CD4-positive, alpha-beta T cell treated with Interleukin-12 subunit alpha and Interleukin-12 subunit beta, for 1 hour (primary cell): ENCODE results near the gene MED29.

Source experiments
- DNase-seq: peaks from one replicate; pipeline ENCODE4 v3.0.0-alpha.2; 2020

The MED29 gene

DNA sequence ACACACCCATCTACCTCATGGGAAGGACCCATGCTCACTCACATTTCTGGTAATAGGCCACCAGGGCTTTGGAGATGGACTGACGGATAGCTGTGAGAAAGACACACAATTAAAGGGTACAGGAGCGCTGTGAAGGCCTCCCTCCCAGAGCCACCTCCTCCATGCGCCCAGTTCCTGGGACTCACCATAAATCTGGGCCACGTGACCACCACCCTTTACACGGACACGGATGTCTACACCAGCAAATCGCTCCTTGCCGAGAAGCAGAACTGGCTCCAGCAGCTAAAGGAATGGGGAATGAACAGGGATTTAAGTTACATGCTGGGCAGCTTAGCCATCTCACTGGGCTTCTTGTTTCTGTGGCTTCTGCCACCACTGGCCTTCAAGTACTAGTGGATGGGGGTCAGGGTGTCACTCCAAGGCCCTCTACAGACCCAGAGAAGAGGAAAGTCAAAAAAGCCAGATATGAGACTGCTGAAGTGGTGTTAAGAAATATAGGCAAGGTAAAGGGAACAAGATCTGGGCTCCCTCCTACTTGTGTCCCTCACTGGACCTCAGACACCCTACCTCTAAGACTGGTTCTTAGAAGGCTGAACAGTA lies 42.4 kb downstream of the MED29 start:
- no peak for DNase-seq

DNA sequence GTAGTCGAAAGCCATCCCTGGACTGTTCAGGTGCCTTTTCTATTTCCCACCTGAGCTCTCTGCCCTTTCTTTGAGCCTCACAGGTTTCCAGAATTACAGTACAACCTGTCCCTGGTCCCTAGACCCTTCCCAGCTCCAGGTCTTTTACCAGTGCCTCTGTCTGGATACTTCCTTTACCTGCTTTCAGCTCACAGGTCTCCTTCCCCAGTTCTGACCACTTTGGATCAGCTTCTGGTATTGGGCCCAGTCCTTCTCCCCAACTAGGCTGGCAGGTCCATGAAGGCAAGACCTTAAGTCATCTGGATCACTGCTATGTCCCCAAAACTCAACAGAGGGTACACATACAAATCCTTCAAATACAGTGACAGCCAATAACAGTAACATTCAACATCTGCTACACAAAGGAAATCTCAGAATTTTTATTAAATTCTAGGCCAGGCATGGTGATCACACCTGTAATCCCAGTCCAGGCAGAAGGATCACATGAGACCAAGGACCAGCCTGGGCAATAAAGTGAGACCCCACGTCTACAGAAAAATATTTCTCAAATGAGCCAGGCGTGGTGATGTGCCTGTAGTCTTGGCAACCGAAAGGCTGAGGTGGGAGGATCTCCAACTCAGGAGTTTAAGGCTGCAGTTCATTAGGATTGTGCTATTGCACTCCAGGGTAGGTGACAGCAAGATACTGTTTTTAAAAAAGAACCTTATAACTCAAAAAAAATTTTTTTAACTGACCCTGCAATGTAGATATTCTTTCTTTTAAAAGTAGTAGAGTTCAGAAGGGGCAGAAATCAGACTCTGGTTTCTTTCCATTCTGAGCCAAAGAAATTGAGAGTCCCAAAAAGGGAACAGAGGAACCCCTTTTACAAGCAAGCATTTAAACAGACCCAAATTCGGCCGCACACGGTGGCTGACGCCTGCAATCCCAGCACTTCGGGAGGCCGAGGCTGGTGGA lies 43.2 kb downstream of the MED29 start:
- no peak for DNase-seq

DNA sequence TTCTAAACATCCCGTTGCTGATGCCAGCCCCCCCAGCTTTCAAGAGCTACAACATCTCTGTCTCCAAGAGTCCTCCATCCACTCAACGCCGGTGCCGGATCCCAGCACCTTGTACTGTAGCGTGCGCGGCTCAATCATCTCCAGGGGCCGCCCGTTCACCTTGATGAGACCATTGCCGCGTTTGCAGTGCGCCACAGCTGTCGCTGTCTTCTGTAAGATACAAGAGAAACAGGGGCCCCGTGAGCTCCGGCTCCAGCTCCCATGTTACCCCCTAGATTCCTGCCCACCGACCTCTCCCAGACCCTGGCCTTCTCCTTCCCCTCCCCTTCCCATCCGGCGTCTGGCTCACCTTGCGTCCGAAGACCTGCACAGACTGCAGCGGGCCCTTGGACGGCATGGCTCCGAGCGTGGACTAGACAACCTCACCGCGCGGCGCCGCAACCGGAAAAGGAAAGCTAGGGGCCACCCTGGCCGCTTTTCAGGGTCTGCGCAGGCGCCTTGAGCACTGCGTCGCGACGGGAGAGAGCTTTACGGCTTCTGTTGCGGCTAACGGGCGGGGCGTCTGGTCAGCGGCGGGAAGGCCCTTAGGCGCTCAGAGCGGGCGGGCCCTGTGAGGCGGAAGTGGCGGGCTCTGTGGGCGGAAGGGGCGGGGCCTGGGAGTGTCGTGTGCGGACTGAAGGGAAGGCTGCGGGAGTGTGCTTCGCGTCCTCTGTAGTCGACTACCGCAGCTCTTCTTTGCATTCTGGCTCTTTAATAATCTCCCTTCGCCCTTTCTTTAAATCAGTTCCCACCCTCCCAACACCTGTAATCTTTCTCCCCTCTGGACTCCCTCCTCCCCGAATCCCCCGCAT lies 44.5 kb downstream of the MED29 start, which contains the start of gene RPS16:
TSS of gene RPS16 (minus strand) at position 451 of the 851 bp plus-strand sequence. CDS start at position 397, 54 bp downstream.
- peak; percentile 99 for DNase-seq

DNA sequence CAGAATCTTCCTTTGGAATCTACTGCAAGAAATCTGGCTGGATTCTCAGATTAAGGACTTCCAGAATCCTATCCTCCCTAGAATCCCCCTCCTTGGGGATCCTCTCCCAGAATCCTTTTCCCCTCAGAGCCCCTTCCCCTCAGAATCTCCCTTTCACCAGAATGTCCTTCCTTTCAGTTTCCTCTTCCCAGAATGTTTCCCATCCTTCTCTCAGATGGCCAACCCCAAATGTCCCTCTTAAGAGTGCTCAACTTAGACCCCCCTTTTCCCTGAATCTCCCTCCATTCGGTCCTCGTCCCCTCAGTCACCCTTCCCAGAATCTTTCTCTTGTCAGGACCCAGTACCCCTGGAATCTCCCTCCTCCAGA lies 45.2 kb downstream of the MED29 start:
- DNase-seq = no peak

DNA sequence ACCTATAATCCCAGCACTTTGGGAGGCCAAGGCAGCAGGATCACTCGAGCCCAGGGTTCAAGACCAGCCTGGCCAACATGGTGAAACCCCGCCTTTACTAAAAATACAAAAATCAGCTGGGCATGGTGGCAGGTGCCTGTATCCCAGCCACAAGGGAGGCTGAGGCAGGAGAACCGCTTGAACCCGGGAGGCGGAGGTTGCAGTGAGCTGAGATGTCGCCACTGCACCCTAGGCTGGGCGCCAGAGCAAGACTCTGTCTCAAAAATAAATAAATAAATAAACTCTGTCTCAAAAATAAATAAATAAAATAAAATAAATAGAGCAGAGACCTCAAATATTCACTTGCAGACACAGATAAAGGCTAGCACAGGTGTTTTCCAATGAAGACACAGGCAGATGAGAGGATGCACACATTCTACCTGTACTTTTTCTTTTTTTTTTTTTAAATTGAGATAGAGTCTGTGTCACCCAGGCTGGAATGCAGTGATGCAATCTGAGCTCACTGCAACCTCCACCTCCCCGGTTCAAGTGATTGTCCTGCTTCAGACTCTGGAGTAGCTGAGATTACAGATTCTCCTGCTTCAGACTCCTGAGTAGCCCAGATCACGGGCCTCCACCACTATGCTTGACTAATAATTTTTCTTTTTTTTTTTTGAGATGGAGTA lies 47.2 kb downstream of the MED29 start:
- DNase-seq = no peak

DNA sequence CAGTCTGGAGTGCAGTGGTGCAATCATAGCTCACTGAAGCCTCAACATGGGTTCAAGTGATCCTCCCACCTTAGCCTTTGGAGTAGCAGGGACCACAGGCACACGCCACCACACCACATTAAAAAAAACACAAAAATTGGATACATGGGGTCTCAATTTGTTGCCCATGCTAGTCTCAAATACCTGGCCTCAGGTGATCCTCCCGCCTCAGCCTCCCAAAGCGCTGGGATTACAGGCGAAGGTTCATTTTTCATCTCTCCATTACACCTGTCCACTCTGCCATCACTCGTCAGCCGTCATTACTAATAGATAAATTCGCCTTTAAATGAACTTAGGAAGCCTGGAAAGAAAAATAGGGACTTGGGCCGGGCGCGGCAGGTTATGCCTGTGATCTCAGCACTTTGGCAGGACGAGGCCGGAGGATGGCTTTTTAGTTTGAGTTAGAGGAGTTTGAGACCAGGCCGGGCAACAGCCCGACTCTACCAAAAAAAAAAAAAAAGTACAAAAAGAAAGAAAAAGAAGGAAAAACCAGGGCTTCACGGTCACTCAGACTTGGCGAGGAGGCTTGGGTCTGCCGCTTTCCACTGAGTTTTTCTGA lies 53.5 kb downstream of the MED29 start:
- no peak for DNase-seq

DNA sequence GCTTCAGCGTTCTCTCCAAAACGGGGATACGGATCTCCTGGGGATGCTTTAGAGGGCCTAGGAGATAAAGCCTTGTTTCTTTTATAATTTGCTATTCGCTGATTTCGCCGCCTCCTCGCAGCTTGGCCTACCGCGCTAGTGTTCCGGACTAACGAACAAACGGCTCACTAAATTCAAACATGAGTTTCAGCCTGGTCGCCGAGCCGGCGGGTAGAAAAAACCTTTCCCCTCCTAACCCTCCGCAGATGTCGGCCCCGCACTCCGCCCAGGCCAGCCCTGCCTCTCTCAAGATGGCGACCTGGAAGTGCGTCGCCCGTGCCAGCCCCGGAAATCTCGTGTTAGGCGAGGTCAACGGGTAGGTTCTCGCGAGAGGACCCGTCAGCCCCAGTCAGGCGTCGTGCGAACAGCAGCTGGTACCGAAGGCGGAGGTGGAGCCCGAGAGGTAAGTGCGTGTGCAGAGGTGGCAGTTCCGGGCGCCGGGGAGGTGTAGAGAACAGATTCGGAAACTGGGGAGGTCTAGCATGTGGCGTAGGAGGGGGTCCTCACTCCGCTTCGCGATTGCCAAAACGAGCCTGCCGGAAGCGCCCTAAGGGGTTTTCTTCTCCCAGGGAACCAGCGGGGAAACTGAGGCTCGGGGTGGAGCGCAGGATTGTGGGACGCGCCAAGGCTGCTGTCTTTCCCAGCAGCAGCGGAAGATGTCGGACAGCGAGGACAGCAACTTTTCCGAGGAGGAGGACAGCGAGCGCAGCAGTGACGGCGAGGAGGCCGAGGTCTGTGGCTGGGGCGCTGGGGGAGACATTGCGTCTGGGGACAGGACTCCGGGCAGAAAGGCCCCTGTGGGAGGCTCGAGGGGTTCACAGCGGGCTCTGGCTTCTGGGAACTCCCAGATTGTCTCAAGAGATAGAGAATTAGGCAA lies 54.3 kb downstream of the MED29 start, which contains the start of gene SUPT5H:
TSS of gene SUPT5H (plus strand) at position 387 of the 916 bp plus-strand sequence. CDS start at position 696, 309 bp downstream.
- peak; percentile 99 for DNase-seq

DNA sequence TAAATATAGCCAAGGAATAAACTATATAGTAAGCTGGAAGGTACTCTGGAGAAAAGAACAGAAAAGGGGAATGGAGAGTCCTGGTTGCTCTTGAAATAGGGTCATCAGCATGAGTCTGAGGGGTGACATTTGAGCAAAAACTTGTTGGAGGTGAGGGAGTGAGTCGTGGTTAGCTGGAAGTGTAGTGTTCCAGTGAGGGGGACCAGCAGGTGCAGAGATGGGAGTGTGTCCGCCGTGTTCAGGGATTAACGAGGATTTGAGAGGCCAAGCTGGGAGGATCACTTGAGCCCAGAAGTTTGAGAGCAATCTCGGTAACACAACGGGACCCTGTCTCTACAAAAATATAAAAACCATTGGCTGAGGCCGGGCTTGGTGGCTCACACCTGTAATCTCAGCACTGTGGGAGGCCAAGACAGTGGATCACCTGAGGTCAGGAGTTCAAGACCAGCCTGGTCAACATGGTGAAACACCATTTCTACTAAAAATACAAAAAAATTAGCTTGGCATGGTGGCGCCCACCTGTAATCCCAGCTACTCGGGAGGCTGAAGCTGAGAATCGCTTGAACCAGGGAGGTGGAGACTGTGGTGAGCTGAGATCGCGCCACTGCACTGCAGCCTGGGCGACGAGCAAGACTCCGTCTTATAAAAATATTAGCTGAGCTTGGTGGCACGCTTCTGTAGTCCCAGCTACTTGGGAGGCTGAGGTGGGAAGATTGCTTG lies 55.3 kb downstream of the MED29 start:
- DNase-seq = no peak

DNA sequence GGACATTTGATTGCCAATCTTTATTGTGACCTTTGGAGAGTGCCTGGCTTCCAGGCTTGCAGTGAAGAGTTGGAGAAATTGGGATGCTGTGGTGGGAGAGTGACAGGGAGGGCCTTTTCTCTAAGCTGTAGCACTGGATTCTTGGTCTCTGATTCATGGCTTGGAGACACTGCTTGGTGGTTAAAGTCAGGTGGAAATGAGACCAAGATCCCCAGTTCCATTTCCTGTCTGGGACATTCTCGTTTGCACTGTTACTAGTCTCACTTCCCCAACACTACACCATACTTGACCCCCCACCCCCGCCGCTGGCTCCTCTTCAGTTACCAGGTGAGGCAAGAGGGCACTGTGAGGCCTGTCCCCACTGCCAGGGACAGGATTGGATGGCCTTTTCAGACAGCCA lies 57.1 kb downstream of the MED29 start:
- DNase-seq = no peak

DNA sequence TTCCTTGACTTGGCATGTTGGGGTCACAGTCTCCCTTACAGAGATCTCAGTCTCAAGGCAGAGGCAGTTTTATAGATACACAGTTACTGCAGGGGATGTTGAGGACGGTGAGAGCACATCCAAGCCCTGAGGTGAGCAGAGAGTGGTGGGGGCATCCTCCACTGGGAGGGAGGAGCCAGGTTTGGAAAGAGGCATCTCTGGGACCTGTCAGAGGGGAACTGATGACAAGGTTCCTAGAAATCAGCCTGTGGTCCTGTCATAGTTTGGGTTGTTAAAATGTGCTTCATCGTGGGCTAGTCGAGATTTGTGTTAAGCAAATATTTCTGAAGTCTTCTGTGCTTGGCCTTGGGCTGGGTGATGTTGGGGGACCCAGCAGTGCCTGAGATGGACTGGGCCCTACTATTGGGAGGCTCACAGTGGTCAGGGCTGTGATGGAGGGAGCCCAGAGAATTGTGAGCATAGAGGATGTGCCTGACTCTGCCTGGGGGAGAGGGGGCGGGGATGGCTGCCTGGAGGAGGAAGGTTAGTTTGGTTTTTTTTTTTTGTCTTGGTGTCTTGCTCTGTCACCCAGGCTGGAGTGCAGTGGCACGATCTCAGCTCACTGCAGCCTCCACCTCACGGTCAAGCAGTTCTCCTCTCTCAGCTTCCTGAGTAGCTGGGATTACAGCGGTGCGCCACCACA lies 58.1 kb downstream of the MED29 start:
- DNase-seq = no peak
